ENCODE results near the gene MMP12.
"Not testable (repeated sequence)": the region's sequence is repeated elsewhere in the genome, so short reads cannot be mapped to it uniquely, and the experiment has no call there.

Gene MMP12

GRCh38 chr11:102879801-102880200, 5.0 kb upstream of the MMP12 start:
- DNase-seq (ENCODE audit: insufficient read length, low spot score), result no peak
- no peak for FAIRE-seq
- no peak for TF ChIP-seq CTCF (IDR thresholded peaks at IDR 0.05; ENCODE audit: insufficient read depth, missing control alignments)

GRCh38 chr11:102878595-102878994, 3.8 kb upstream of the MMP12 start:
- no peak for TF ChIP-seq CTCF (IDR thresholded peaks at IDR 0.05; ENCODE audit: insufficient read depth, missing control alignments)
- DNase-seq (ENCODE audit: insufficient read length, low spot score) (no peak), FAIRE-seq (no peak)

- not testable (repeated sequence) for FAIRE-seq; DNase-seq (ENCODE audit: insufficient read length, low spot score)
These were observed 5.3 kb downstream of the MMP12 start for GRCh38 chr11:102869354-102869964.

- DNase-seq (ENCODE audit: insufficient read length, low spot score), result no peak
- TF ChIP-seq CTCF (IDR thresholded peaks at IDR 0.05; ENCODE audit: insufficient read depth, missing control alignments), result no peak
- FAIRE-seq, result no peak
These were observed 6.4 kb downstream of the MMP12 start for GRCh38 chr11:102868339-102868738.

- FAIRE-seq (no peak), DNase-seq (ENCODE audit: insufficient read length, low spot score) (no peak)
- TF ChIP-seq CTCF (IDR thresholded peaks at IDR 0.05; ENCODE audit: insufficient read depth, missing control alignments), result no peak
These were observed 10.1 kb downstream of the MMP12 start for GRCh38 chr11:102864724-102865123.

GRCh38 chr11:102853956-102854355, 20.8 kb downstream of the MMP12 start:
- no peak for FAIRE-seq
- no peak for DNase-seq (ENCODE audit: insufficient read length, low spot score)
- TF ChIP-seq CTCF (IDR thresholded peaks at IDR 0.05; ENCODE audit: insufficient read depth, missing control alignments), result no peak

- FAIRE-seq (no peak), DNase-seq (ENCODE audit: insufficient read length, low spot score) (no peak)
- no peak for TF ChIP-seq CTCF (IDR thresholded peaks at IDR 0.05; ENCODE audit: insufficient read depth, missing control alignments)
These were observed 21.7 kb downstream of the MMP12 start for GRCh38 chr11:102853055-102853454.

Measured in D721Med (cell line).